ENCODE measurements around the gene EMP1.

The EMP1 gene

DNA sequence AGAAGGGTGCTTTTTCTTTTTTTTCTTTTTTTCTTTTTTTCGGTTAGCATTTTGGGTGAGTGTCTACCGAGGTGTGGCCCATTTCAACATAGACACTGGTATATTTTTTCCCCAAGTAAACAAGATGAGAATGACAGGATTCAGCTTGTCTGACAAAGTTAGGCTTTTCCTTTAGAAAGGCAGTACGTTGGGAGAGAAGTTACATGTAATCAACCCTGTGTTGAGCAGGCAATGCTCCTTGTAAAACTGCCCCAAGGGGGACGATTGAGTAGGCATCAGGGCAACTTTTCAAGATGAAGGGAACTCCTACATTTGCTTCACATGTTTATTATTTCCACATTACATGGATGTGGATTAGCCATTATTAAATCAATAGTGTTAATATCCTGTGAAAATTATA lies 1.7 kb downstream of the EMP1 start:
- no peak for DNase-seq

DNA sequence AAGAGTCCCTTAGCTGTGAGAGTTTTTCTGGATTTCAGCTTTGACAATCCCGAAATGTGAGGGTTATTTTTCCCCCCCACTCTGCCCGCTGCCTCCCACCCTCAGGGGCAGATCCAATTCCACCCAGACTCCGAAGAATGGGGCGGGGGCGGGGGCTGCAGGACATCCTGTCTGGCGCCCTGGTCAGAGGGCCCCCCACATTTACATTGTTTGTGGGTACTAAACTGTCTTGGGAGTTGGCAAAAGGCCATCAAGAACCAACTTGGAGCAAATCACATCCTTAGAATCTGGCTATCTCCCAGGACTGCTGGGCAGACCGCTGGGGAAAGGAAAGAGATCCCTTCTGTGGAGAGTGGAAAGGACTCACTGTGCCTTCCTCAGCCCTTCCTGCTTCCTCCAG lies 2.4 kb downstream of the EMP1 start:
- peak; percentile 72 for DNase-seq

DNA sequence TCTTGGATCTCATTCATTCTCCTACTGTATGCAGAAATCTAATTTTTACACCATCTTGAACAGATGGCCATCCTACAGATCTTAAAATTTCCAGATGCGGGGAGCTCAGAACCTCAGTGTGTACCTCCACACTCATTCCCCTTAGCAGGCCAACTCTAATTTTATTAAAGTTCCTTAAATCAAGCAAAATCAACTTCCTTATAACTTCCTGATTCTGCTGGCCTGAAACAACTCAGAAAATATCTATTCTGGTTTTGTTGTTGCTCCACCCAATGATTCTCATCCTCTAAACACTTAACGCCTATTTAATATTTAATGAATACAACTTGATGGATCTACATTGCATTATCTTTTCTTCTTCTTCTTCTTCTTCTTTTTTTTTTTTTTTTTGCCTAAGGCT lies 3.1 kb downstream of the EMP1 start:
- DNase-seq: no peak

DNA sequence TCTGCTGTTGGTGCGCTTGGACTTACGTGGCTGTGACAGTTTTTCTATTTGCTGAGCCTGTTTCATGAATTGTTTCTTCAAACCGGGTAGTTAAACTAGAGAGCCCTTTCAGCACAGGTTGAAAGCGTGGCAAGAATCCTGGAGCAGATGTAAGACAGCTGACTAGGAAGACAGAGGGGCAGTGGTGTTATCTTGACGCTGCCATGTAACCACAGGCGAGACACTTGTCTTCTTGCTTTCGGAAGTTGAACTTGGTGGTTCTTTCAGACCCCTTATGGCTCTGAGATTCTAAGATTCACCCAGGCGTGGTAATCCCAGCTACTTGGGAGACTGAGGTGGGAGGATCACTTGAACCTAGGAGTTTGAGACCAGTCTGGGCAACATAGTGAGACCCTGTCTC lies 4.3 kb downstream of the EMP1 start:
- DNase-seq: no peak

DNA sequence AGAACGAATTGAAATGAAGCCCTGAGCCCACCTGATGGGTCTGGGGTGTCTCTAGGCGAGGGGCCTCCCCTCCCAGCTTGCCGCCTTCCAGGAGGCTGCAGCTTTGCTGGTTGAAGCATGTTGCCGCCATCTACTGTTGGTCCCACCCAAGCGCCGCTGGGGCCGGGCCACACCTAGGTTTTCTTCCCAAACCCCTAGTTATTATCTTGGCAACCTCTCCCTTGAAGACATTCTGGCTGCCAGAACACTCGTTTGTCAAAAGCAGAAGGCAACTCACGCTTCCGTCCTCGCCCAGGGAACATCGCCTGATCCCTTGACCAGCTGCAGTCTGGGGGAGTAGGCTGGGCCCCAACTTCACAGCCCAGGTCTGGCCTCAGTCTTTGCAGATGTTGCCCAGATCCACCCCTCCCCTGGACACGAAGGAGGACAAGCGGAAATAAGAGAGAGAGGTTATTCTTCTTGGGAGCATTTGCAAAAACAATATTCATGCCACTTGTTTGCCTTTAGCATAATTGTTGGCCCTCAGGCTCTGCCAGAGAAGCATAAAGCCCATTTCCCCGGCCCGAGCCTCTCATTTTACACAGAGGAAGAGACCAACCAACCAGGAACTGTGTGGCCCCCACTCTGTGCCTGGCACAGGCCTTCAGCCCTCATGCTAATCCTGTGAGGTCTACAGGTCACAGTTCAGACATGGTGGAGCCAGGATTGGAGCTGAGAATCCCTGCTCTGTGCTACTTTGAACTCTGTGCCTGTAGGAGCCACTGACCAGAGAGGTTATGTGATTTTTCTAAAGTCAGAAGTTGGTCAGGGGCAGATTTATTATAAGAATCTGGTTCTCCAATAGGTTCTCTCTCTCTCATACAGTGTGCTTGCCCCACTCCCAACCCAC lies 6.8 kb downstream of the EMP1 start:
- DNase-seq: peak; percentile 63

DNA sequence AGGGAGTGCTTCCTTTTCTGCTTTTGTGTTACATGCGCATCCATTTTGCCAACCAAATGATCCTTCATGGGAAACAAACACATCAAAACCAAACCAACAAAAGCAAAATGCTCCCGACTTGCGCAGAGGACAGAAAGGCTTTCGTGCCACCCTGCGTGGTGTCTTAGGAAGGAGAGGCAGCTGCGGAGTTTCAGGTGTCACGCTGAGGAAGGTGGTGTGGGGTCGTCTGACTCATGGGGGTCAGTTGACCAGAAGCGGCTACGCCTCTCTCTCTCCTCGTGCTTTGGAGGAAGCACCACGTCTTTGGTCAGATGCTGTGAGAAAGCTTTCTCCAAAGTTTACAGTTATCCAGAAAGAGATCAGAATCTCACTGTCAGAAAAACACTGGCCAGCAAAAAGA lies 7.9 kb downstream of the EMP1 start:
- no peak for DNase-seq

DNA sequence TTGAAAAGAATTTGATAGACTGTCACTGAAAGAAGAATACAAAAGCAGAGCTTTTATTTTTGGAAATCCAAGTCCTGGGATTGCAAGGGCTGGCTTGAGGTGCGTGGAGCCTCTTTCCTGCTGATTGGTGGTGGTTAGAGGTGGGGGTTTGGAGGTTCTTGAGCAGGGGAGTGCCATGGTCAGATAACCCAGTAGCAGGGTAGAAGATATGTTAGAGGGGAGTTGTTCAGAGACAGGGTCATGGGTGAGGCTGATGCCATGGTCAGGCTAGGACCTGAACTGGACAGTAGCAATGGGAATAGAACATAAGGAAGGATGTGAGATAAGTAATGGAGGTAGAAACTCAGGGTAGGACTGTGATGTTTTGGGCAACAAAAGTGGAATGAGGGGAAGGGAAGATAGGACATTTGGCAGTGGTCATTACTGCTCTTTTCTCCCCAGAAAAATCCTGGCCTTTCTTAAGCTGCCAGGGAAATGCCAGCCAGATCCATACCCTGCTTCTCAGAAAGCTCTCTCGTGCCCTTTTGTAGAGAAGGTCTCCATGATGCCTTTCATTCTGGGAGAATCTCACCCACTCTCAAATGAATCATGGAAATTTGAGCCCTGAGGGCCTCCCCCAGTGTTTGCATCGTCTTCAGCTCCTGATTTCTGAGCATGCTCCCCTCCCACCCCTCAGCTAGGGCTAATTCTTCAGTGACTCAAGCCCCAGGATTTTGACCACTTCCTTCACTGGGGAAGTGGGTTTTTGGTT lies 9.5 kb downstream of the EMP1 start:
- no peak for DNase-seq

DNA sequence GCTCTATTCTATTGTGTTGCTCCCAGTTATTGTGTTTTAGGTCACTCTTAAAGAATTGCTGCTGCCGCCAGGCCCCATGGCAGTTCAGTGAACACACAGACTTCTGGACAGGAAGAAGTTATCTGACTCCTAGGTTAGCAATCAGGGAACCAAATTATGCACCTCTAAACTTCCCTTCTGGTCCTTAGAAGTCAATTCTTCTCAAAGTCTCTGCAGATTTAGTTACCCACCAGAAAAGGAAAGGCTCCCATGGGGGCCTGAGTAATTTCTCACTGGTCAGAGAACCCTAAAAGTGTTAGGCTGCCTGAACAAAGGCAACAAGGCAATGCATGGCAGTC lies 10.0 kb downstream of the EMP1 start:
- DNase-seq: no peak

DNA sequence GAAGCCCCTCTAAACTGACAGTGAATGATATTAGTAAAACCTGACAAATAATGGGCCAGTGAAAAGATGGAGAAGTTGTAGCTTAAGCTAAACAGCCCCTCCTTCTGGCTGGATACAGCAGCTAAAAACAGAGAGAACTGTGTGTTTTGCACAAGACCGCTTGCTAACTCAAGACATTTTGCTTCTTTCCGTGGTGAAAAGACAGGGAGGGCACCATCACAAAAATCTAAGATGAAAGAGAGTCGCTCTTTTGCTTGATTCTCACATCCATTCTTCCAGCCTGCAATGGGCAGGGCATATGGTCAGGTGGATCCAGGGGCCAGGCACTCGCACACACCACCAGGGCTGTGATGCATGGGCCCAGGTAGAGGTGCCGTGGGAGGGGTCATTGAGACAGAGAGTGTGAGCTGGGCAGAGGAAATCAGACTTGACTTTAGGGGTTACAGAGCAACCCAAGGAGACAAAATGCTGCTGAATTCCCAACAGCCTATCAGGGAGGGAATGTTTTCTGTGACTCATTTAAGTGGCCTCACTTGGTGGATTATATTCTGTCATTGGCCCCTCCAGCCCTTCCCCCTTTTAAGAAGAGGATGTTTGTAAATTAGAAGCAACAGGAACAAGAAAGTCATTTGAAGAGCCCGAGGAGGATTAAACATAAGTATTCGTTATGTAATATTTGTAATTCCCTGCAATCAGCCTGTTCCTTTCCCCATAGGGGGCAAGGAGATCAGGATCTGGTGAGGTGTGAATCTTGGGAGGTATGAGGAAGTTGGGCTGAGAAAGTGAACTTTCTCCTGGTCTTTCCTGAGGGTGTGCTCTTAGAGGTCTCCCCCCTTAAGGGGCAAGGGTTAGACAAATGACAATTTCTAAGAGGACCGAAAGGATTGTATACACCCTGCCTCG lies 12.3 kb downstream of the EMP1 start:
- DNase-seq: no peak

DNA sequence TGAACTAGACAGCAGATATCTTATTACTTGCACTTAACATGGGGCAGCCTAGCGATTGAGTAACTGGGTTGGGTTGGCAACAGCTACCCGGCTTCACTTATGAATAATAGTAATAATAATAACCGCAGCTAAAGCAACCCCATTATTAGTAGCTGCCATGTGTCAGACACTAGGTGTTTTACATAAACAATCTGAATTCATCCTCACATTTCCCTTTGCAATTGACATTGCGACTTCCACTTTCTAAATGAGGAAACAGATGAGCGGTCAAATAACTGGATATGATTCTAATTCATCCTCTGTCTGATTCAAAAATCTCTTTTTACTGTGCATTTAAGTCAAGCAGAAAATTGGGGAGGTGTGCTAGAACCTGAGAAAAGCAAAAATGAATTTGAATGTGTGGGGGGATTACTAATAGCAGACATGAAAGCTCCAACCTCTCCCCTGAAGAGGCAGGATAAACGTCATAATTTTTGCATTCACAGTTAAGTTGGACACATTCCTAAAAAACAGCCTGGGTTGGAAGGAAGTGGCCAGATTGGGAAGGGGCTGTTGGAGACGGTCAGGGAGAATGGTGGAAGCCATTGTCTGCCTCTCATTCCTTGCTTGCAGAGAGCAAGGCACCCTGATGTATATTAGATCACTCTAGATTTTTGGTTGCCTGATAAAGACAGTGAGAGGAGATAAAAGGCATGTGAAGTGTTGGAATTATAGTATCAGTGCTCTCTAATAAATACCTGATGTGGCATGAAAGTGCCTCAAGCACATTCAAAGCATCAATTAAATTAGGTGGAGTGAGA lies 13.1 kb downstream of the EMP1 start:
- no peak for DNase-seq

DNA sequence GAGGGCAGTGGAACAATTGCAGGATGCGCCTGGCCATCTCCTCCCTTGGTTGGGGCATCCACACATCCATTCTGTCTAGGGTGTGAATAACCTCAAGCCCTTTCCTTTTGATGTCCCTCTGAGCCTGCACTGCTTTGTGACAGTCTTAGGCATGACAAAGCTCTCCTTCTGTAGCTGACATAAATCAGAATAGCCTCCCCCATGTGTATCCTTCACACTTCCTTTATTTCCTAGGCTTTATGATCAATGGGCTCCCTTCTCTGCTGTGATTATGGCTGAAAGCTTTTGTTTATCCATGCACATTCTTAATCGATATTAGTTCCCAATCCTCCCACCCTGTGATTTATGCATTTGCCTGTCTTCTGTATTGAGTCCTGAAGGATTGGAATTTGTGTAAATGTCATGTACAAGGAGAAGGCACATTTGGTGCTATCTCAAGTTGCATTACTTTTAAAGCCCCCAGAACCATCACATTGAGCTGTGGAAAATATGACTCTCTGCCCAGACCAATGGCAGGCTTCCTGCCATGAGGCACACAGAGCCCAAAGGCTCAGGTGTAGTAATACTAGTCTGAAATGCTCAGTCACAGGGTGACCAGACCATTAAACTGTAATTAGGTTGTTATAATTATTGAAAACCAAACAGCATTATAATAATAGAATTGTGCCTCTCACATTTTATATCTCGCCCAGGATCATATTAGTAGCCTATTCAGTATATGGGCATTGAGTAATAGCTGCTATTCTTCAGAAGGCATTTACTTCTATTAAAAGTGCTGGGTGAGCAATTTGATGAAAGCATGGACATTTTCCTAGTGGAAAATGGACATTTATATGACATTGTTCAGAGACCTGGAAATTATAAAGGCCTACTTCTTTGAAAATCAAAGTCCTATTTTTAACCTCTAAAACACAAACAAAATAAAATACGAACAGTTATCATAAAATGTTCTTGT lies 14.0 kb downstream of the EMP1 start:
- DNase-seq: no peak

DNA sequence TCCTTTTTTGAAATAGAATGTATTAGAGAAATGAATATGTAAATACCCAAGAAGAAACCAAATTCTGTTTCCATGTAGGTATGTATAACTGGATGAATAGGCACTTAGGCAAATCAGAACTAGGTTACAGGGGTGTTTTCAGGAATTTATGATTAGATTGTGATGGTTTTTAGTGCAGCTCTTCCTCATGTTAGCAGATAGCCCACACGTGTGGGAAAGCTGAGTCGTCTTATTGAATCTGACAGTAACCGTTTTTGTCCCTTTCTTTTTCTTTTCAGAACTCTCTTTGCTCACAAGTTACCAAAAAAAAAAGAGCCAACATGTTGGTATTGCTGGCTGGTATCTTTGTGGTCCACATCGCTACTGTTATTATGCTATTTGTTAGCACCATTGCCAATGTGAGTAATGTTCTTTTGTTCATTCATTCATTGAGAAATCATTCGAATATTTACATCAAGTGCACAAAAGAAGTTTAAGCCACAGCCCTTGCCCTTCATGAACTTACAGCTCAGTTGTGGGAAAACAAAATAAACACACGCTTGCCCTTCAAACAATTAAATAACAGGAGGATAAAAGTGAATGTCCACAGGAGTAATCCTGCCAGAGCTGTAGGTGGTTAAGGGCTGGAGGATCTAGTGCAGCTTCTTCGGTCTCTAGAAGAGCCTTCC lies 14.8 kb downstream of the EMP1 start:
- no peak for DNase-seq

DNA sequence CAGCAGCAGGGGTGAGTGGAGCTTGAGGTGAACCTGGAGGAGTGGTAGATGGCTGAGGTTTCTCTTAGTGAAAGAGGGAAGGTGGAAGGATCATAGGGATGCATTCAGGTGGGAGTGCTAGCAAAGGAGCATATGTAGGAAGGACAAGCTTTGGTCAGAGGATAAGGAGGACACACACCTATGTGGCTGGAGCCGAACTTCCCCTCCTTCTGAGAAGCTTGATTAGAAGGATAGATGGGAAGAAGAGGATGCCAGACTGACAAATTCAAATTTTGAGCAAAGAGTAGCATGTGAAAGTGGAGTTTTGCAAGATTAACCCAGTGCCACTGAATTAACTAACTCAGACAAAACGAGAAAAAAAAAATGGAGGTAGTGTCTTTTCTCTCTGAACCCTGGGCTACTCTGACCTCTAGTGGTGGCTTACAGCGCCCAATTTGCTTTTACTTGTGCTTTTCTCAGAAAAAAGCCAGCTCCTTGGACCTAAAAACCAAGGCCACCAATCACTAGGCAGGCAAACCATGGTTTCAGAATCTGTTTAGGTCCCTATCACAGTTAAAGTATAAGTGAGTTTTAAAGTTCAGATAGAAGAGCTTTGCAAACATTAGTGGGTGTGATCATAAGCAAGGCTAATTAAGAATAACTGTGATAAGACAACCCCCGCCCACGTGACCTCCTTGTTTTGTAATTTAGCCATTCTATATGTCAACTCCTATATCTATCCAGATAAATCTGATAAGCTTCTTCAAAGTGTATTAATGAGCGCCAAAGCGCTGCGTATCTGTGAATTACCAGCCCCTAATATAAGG lies 15.5 kb downstream of the EMP1 start:
- peak; percentile 76 for DNase-seq

DNA sequence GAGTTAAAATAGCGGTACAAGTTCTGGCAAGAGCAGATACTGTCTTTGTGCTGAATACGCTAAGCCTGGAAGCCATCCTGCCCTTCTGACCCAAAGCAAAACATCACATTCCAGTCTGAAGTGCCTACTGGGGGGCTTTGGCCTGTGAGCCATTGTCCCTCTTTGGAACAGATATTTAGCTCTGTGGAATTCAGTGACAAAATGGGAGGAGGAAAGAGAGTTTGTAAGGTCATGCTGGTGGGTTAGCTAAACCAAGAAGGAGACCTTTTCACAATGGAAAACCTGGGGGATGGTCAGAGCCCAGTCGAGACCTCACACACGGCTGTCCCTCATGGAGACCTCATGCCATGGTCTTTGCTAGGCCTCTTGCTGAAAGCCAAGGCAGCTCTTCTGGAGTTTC lies 18.5 kb downstream of the EMP1 start:
- no peak for DNase-seq

DNA sequence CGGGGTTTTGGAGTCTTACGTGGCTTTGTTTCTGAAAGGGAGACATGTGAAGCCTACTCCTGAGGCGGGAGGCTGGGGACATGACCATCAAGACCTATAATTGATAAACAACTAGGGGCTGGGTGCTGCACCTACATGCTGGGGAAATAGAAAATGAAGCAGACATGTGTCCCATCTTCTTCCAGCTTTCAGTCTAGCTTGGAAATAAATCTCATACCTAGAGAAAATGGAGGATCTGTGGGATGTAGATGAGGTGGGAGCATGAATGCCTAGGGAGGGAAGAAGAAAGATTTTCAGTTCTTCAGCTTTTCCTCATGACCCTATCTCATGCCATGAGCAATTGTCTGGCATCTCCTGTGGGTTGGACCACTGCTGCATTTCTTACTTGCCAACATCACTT lies 22.1 kb downstream of the EMP1 start:
- no peak for DNase-seq

DNA sequence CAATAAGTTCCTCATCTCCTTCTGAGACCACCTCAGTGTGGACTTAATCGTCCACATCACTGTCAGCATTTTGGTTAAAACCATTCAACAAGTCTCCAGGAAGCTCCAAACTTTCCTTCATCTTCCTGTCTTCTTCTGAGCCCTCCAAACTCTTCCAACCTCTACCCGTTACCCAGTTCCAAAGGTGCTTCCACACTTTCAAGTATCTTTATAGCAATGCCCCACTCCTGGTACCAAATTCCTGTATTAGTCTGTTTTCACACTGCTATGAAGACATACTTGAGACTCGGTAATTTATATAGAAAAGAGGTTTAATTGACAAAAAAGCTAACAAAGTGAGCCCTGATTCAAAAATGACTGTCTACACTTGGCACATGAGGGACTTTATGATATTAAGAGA lies 22.8 kb downstream of the EMP1 start:
- DNase-seq: no peak

DNA sequence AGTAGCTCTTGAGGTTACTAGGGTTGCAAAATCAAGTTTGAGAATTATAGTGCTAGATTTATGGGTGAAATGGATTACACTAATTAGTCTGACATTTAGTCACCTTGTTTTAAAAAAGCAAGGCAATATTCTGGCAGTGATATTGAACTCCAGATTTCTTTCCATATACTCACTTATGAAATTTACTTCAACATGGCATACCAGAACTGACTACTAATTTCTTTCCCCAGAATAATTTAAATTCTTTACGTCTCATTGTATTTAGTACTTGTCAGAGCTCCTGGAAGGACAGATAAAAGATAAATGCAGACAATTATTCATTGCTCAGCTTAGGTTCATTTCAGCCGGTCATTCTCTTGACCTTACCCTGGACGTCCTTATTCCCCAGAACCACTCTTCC lies 24.3 kb downstream of the EMP1 start:
- DNase-seq: no peak

DNA sequence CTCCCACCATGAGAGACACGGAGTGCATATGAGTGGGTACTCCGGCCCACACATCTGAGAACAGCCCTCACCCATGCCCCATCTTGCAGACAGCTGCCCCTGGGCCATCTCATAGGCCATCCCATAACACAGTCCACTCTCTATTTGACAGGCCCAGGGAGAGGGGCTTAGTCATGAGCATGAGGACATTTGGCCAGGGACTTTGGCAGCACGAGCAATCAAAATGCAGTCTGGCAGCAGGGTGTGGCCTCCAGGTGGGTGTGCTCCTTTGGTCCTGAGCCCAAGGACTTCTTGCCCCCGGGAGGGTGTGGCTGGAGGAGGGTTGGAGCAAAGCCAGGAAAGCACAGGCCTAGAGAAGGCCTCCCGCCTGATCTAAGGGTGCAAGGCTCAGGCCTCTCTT lies 25.6 kb downstream of the EMP1 start:
- no peak for DNase-seq

DNA sequence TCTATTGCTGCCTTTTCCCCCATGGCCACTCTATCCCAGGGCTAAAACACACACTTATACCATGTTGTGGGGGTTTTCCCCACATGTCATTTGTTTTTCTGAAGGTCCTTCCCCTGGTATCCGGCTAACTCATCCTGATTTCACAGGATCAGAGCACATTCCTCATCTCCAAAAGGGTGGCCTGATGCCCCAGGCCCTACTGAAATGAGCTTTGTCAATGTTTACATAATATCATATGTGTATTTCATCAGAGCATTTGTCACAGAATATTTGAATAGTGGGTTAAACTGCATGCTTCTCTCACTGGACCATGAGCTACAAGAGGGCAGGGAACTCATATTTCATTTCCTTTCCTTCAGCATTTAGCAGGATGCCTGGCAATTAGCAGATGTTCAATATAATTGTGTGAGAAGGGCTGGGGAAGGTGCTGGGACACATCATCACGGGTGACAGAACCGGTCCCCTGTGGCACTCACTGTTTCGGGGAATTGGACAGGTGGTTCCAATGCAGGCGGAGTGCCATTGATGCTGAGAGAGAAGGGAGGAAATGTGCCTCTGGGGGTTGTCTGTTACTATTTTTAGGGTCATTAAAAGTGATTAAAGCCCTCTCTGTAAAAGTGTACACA lies 26.8 kb downstream of the EMP1 start:
- DNase-seq: no peak

Measured in right forelimb (tissue), 1 donor.